HEK293T (cell line): ENCODE measurements around the gene ANKS4B.
"Not testable (repeated sequence)": the region's sequence is repeated elsewhere in the genome, so short reads cannot be mapped to it uniquely, and the experiment has no call there.

Source experiments
- CTCF ChIA-PET: fragments of 350-600 bp; formaldehyde crosslinking; extraction: SDS; loops from one replicate; lab custom pipeline; 2021; ENCODE audit warnings: antibody characterized with exemption, inconsistent platforms; lab: Yijun Ruan, JAX
- POLR2A ChIA-PET: fragments of 350-600 bp; formaldehyde crosslinking; extraction: SDS; loops from one replicate; lab custom pipeline; 2020; ENCODE audit warnings: antibody characterized with exemption, inconsistent platforms; lab: Yijun Ruan, JAX
- DNase-seq: peaks from one replicate; pipeline ENCODE4 v3.0.0; 2012; ENCODE audit warnings: mixed read lengths; ENCODE audit errors: extremely low spot score
- ARNT ChIP-seq: fragments of 450-650 bp; IDR thresholded peaks from 2 replicates; pipeline ENCODE4 v1.6.1; 2017; ENCODE audit warnings: mild to moderate bottlenecking
- BHLHE40 ChIP-seq: fragments of 450-650 bp; IDR thresholded peaks from 2 replicates; pipeline ENCODE4 v1.6.1; 2016; ENCODE audit warnings: mild to moderate bottlenecking, moderate library complexity, borderline replicate concordance
- CTBP1 ChIP-seq: fragments of 450-650 bp; IDR thresholded peaks from 2 replicates; pipeline ENCODE4 v1.6.1; 2016; ENCODE audit warnings: borderline replicate concordance
- ELF4 ChIP-seq: fragments of 450-650 bp; IDR thresholded peaks from 2 replicates; pipeline ENCODE4 v1.6.1; 2017; ENCODE audit warnings: antibody characterized with exemption
- FOXA1 ChIP-seq: fragments of 450-650 bp; IDR thresholded peaks from 2 replicates; pipeline ENCODE4 v1.6.1; 2016; ENCODE audit warnings: mild to moderate bottlenecking
- FOXK2 ChIP-seq: fragments of 450-650 bp; IDR thresholded peaks from 2 replicates; pipeline ENCODE4 v1.6.1; 2016; ENCODE audit warnings: mild to moderate bottlenecking
- FOXM1 ChIP-seq: fragments of 450-650 bp; IDR thresholded peaks from 2 replicates; pipeline ENCODE4 v1.6.1; 2017; ENCODE audit warnings: mild to moderate bottlenecking, borderline replicate concordance
- HDGF ChIP-seq: fragments of 450-650 bp; IDR thresholded peaks from 2 replicates; pipeline ENCODE4 v1.6.1; 2017; ENCODE audit warnings: antibody characterized with exemption, borderline replicate concordance
- L3MBTL2 ChIP-seq: fragments of 450-650 bp; conservative IDR thresholded peaks from 2 replicates; pipeline ENCODE4 v1.6.1; 2016; ENCODE audit warnings: mild to moderate bottlenecking
- LEF1 ChIP-seq: fragments of 450-650 bp; IDR thresholded peaks from 2 replicates; pipeline ENCODE4 v1.6.1; 2017; ENCODE audit warnings: mild to moderate bottlenecking, borderline replicate concordance
- NFRKB ChIP-seq: fragments of 450-650 bp; IDR thresholded peaks from 2 replicates; pipeline ENCODE4 v1.6.1; 2016; ENCODE audit warnings: mild to moderate bottlenecking, moderate library complexity
- SP1 ChIP-seq: fragments of 450-650 bp; IDR thresholded peaks from 2 replicates; pipeline ENCODE4 v1.6.1; 2017
- SUZ12 ChIP-seq: fragments of 450-650 bp; IDR thresholded peaks from 2 replicates; pipeline ENCODE4 v1.6.1; 2016; ENCODE audit warnings: mild to moderate bottlenecking
- TARDBP ChIP-seq: fragments of 450-650 bp; IDR thresholded peaks from 2 replicates; pipeline ENCODE4 v1.6.1; 2016
- ZNF384 ChIP-seq: fragments of 450-650 bp; IDR thresholded peaks from 2 replicates; pipeline ENCODE4 v1.6.1; 2016
- TF ChIP-seq, protein P1 (sequence below): fragments of 450-650 bp; IDR thresholded peaks from 2 replicates; pipeline ENCODE4 v1.6.1; 2016

Gene ANKS4B

DNA sequence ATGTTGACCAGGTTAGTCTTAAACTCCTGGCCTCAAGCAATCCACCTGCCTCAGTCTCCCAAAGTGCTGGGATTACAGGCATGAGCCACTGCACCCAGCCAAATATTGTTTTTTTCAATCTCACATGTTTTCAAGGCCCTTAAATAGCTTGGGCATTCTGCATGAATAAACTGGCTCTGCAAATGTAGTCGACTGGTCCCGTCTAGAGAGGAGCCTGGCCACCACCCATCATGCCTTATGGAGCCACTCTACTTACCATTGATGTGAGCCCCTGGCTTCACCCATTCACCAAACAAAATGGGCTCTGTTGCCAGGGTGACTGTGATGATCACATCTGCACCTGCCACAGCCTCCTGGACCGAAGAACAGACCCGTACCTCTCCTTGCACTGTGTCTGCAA, 33.8 kb downstream of the ANKS4B start:
- DNase-seq, result no peak
- TF ChIP-seq SUZ12, result no peak
- TF ChIP-seq FOXM1, result no peak
- TF ChIP-seq, protein P1, sequence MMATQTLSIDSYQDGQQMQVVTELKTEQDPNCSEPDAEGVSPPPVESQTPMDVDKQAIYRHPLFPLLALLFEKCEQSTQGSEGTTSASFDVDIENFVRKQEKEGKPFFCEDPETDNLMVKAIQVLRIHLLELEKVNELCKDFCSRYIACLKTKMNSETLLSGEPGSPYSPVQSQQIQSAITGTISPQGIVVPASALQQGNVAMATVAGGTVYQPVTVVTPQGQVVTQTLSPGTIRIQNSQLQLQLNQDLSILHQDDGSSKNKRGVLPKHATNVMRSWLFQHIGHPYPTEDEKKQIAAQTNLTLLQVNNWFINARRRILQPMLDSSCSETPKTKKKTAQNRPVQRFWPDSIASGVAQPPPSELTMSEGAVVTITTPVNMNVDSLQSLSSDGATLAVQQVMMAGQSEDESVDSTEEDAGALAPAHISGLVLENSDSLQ, result no peak
- no peak for TF ChIP-seq FOXA1
- TF ChIP-seq TARDBP, result no peak
- no peak for TF ChIP-seq NFRKB
- TF ChIP-seq SP1, result no peak
- no peak for TF ChIP-seq LEF1
- TF ChIP-seq ELF4, result no peak
- no peak for TF ChIP-seq HDGF
- TF ChIP-seq FOXK2, result no peak
- TF ChIP-seq BHLHE40, result no peak
- TF ChIP-seq ARNT, result no peak
- TF ChIP-seq ZNF384, result no peak
- TF ChIP-seq CTBP1, result no peak
- TF ChIP-seq L3MBTL2, result no peak
- POLR2A ChIA-PET, result no interaction called here
- CTCF ChIA-PET, result no interaction called here

DNA sequence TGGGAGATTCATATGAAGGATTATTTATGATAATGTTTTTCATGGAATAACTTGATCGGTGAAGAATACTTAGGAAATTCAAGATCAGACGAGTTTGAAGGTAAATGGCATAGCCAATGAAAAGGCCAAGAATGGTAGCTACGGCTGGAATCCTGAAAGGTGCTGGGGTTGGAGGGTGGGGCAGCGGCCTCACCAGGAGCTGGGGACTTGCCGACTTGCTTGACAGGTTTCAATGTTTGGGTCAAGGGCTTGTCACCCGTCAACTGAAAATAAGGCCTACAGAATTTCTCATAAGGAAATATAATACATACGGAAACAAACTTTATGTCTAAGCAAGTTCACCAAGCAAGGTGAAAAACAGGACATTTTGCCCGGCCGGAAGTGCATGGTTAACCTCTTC, 34.7 kb downstream of the ANKS4B start:
- ChIA-PET CTCF (no interaction called here), POLR2A (no interaction called here)
- DNase-seq, result no peak
- TF ChIP-seq FOXA1 (no peak), LEF1 (no peak), ZNF384 (no peak), BHLHE40 (no peak), SUZ12 (no peak), FOXK2 (no peak), FOXM1 (no peak), SP1 (no peak), ARNT (no peak), NFRKB (no peak), ELF4 (no peak), TARDBP (no peak), L3MBTL2 (no peak), HDGF (no peak), CTBP1 (no peak)
- TF ChIP-seq, protein P1, result no peak

DNA sequence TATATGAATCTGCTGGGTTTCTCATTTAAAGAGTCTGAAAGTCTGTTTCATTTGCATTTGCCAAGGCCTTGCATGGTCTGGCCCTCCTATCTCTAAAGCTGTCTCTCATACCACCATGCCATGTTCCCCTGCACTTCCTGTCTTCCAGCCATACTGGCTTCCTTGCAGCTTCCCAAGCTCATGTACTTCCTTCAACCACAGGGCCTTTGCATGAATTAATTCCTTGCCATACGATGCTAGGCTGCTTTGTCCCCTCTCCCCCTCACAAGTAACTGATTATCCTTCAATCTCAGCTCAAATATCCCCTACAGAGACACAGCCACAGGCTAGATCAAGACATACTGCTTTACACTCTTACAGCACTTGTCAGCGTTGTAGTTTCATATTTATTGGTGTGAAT, 38.8 kb downstream of the ANKS4B start:
- TF ChIP-seq ARNT (no peak), TARDBP (no peak), HDGF (no peak), L3MBTL2 (no peak), BHLHE40 (no peak), FOXM1 (no peak), NFRKB (no peak)
- TF ChIP-seq, protein P1, result no peak
- POLR2A ChIA-PET, result no interaction called here
- CTCF ChIA-PET, result interaction anchor here (1.0 kb wide), 1 partner anchor 10 kb away, joined by 3 read pairs; no protein-coding TSS in a partner anchor
- no peak for DNase-seq

DNA sequence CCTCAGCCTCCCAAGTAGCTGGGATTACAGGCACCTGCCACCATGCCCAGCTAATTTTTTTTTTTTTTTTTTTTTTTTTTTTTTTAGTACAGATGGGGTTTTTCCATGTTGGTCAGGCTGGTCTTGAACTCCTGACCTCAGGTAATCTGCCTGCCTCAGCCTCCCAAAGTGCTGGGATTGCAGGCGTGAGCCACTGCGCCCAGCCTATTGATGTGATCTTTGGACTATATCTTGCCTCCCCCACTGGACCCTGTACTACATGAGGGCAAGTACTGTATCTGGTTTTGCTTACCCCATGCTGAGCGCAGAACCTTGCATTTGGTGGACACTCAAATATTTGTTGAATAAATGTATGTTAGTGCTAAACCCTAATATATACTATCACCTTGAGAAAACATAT, 39.3 kb downstream of the ANKS4B start:
- ChIA-PET POLR2A (interaction anchor here (1.0 kb wide), 1 partner anchor 11 kb away, joined by 3 read pairs; no protein-coding TSS in a partner anchor), CTCF (interaction anchor here (1.0 kb wide), 1 partner anchor 11 kb away, joined by 3 read pairs; no protein-coding TSS in a partner anchor)
- DNase-seq, result not testable (repeated sequence)

DNA sequence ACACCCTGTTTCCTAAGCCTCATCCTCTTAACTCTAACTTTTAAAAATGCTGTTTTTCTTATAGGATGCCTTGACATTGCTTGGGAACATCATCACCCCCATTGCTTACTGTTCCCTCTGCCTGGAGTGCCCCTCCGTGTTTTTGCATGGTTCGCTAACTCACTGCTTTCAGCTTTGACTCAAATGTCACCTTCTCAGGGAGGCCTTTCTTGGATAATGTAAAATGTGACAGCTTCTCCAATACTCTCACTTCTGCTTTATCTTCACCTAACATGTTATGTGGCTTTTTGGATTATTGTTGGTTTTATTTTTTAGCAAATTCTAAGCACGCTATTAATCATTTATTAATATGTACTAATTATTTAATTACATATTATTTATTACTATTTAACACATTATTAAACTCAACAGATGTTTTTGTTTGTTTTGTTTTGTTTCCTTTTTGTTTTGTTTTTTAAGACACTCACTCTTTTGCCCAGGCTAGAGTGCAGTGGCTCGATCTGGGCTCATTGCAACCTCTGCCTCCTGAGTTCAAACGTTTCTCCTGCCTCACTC, 40.8 kb downstream of the ANKS4B start:
- POLR2A ChIA-PET, result interaction anchor here (1.0 kb wide), 1 partner anchor 10 kb away, joined by 3 read pairs; no protein-coding TSS in a partner anchor
- CTCF ChIA-PET, result interaction anchor here (1.0 kb wide), 1 partner anchor 79 kb away, joined by 3 read pairs; no protein-coding TSS in a partner anchor
- no peak for DNase-seq
- TF ChIP-seq HDGF, result no peak
- no peak for TF ChIP-seq ELF4
- no peak for TF ChIP-seq FOXK2
- no peak for TF ChIP-seq ZNF384
- TF ChIP-seq NFRKB, result no peak
- TF ChIP-seq ARNT, result no peak
- TF ChIP-seq BHLHE40, result no peak
- TF ChIP-seq CTBP1, result no peak
- TF ChIP-seq FOXM1, result no peak
- no peak for TF ChIP-seq FOXA1
- TF ChIP-seq LEF1, result no peak
- TF ChIP-seq, protein P1, result no peak
- TF ChIP-seq TARDBP, result no peak
- no peak for TF ChIP-seq SUZ12
- no peak for TF ChIP-seq L3MBTL2
- TF ChIP-seq SP1, result no peak

DNA sequence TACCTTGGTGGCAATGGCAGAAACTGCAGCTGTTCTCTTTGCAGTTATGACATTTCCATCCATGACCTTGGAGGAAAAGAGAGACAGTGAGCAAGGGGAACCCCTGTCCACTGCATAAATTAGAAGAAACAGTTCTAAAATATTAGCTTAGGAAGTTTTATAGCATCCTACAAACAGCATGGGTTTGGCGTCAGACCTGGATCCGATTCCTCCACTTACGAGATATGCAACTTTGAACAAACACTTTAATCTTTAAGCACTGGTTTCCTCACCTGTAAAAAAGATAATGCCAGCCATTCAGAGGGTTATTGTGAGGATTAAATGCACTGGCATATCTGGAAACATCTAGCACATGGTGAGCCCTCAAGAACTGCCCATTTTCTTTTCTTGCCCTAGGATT, 42.0 kb downstream of the ANKS4B start:
- no peak for DNase-seq
- ChIA-PET POLR2A (no interaction called here), CTCF (interaction anchor here (0.6 kb wide), 1 partner anchor 87 kb away, joined by 3 read pairs; no protein-coding TSS in a partner anchor)
- TF ChIP-seq SP1 (no peak), ELF4 (no peak), SUZ12 (no peak), ARNT (no peak), ZNF384 (no peak), L3MBTL2 (no peak), FOXM1 (no peak), LEF1 (no peak), CTBP1 (no peak), FOXK2 (no peak), TARDBP (no peak), HDGF (no peak), BHLHE40 (no peak), NFRKB (no peak), FOXA1 (no peak)
- TF ChIP-seq, protein P1, result no peak
